AG09309 (cell line): Measurements from ENCODE around the gene RNF4.
"Not testable (repeated sequence)": the region's sequence is repeated elsewhere in the genome, so short reads cannot be mapped to it uniquely, and the experiment has no call there.

Experiments
- DNase-seq: peaks from one replicate; pipeline ENCODE4 v3.0.0-alpha.2; 2010; ENCODE audit warnings: low read depth
- H3K4me3 ChIP-seq: 2 replicates; pipeline ENCODE4 v1.5.1; 2011; ENCODE audit warnings: mild to moderate bottlenecking, low read depth, low read length, moderate library complexity; ENCODE audit not compliant: control insufficient read depth
- CTCF ChIP-seq: IDR thresholded peaks from 2 replicates; pipeline ENCODE4 v1.5.1; 2011; ENCODE audit warnings: mild to moderate bottlenecking, low read depth, low read length, inconsistent platforms; ENCODE audit not compliant: insufficient read depth, control insufficient read depth; ENCODE audit errors: missing control alignments

The RNF4 gene

GRCh38 chr4:2545321-2546013 is 76.6 kb downstream of the RNF4 start:
- TF ChIP-seq CTCF: no peak
- H3K4me3 ChIP-seq: no peak overlapping the region
- no peak for DNase-seq

GRCh38 chr4:2546286-2546823 is 77.4 kb downstream of the RNF4 start:
- DNase-seq: no peak
- no peak overlapping the region for H3K4me3 ChIP-seq
- no peak for TF ChIP-seq CTCF

- H3K4me3 ChIP-seq, DNase-seq: not testable (repeated sequence)
These were observed 78.2 kb downstream of the RNF4 start for GRCh38 chr4:2546961-2547691.

GRCh38 chr4:2551118-2551517 is 82.2 kb downstream of the RNF4 start:
- TF ChIP-seq CTCF: no peak
- no peak overlapping the region for H3K4me3 ChIP-seq
- DNase-seq: no peak

GRCh38 chr4:2552806-2553205 is 83.9 kb downstream of the RNF4 start:
- no peak for DNase-seq
- no peak for TF ChIP-seq CTCF

GRCh38 chr4:2558301-2558700 is 89.4 kb downstream of the RNF4 start:
- no peak for TF ChIP-seq CTCF
- no peak overlapping the region for H3K4me3 ChIP-seq
- DNase-seq: no peak

More at GRCh38 chr4:2552806-2553205, 83.9 kb downstream of the RNF4 start:
- no peak overlapping the region for H3K4me3 ChIP-seq

- no peak for DNase-seq
- TF ChIP-seq CTCF: no peak
- no peak overlapping the region for H3K4me3 ChIP-seq
These were observed 91.3 kb downstream of the RNF4 start for GRCh38 chr4:2560167-2560566.
